H1 (cell line): ENCODE results near the gene SLC16A6. TPM values are rescaled to one million over a fixed set of nuclear protein-coding genes. Genes with fewer than 3 reads are reported as not detected.
"Not testable (repeated sequence)": the region's sequence is repeated elsewhere in the genome, so short reads cannot be mapped to it uniquely, and the experiment has no call there.

Experiments
- CTCF ChIA-PET: fragments of 300-600 bp; sonication (Branson Sonifier 250); formaldehyde crosslinking; loops from one replicate; lab custom pipeline; 2021; ENCODE audit not compliant: partially characterized antibody; lab: Charles Lee
- POLR2A ChIA-PET: fragments of 300-600 bp; sonication (Branson Sonifier 250); formaldehyde crosslinking; loops from one replicate; lab custom pipeline; 2021; ENCODE audit warnings: inconsistent platforms; ENCODE audit not compliant: partially characterized antibody; lab: Charles Lee
- DNase-seq, 2 experiments: peaks; one replicate each; pipeline versions ENCODE4 v3.0.0 to v3.0.0-alpha.2; 2010 to 2022; ENCODE audit warnings: low spot score in 2 of 2, low read depth in 1 of 2, mixed read lengths in 1 of 2
- FAIRE-seq: peaks from 2 replicates; lab custom pipeline; 2011; peaks lifted over from hg19 to GRCh38; lab: Jason Lieb, UNC
- H2AFZ ChIP-seq: 2 replicates; pipeline ENCODE4 v1.8.1; 2012; ENCODE audit warnings: low read length, inconsistent platforms
- H2AK5ac ChIP-seq: 2 replicates; pipeline ENCODE4 v1.6.1; 2013; ENCODE audit warnings: low read depth, low read length
- H2BK120ac ChIP-seq: replicated peaks from 2 replicates; pipeline ENCODE3; 2013; ENCODE audit warnings: low read depth, low read length, inconsistent platforms
- H2BK12ac ChIP-seq: 2 replicates; pipeline ENCODE4 v1.6.1; 2013; ENCODE audit warnings: low read depth, low read length
- H2BK15ac ChIP-seq: 2 replicates; pipeline ENCODE4 v1.6.1; 2013; ENCODE audit warnings: low read length
- H2BK20ac ChIP-seq: 2 replicates; pipeline ENCODE4 v1.6.1; 2013; ENCODE audit warnings: low read length
- H2BK5ac ChIP-seq: 2 replicates; pipeline ENCODE4 v1.6.1; 2013; ENCODE audit warnings: low read depth, low read length
- H3K14ac ChIP-seq: 2 replicates; pipeline ENCODE4 v1.6.1; 2013; ENCODE audit warnings: inconsistent platforms; ENCODE audit not compliant: insufficient read length
- H3K18ac ChIP-seq: 2 replicates; pipeline ENCODE4 v1.6.1; 2013; ENCODE audit warnings: low read length; ENCODE audit errors: extremely low read depth
- H3K23ac ChIP-seq: 2 replicates; pipeline ENCODE4 v1.6.1; 2013; ENCODE audit warnings: inconsistent platforms; ENCODE audit not compliant: insufficient read length
- H3K23me2 ChIP-seq: 2 replicates; pipeline ENCODE4 v1.6.1; 2013; ENCODE audit warnings: low read depth, low read length
- H3K27ac ChIP-seq: 2 replicates; pipeline ENCODE4 v1.6.1; 2011; ENCODE audit warnings: low read depth, low read length, inconsistent platforms
- H3K27me3 ChIP-seq, 4 experiments: replicated peaks in 1 of 4; 1 replicate in 1 of 4; 2 replicates in 3 of 4; pipeline versions ENCODE4 v1.6.1 to v1.8.1; 2011 to 2013; ENCODE audit warnings: low read length in 3 of 4, mild to moderate bottlenecking in 3 of 4, inconsistent platforms in 2 of 4, mixed read lengths in 2 of 4, moderate library complexity in 1 of 4; ENCODE audit not compliant: control insufficient read depth in 3 of 4, insufficient read depth in 3 of 4; ENCODE audit errors: extremely low read depth in 1 of 4
- H3K36me3 ChIP-seq, 4 experiments: 2 replicates each; pipeline versions ENCODE4 v1.6.1 to v1.8.1; 2011 to 2013; ENCODE audit warnings: mild to moderate bottlenecking in 4 of 4, low read length in 3 of 4, moderate library complexity in 2 of 4, control low read depth in 1 of 4, inconsistent platforms in 1 of 4; ENCODE audit not compliant: insufficient read depth in 4 of 4, control insufficient read depth in 2 of 4
- H3K4ac ChIP-seq: replicated peaks from 2 replicates; pipeline ENCODE3; 2013; ENCODE audit warnings: low read length, low read depth, mixed read lengths, inconsistent platforms; ENCODE audit not compliant: insufficient read length
- H3K4me1 ChIP-seq, 4 experiments: replicated peaks in 1 of 4; 1 replicate in 1 of 4; 2 replicates in 3 of 4; pipeline versions ENCODE4 v1.6.1 to v1.8.1; 2011 to 2013; ENCODE audit warnings: low read length in 3 of 4, inconsistent platforms in 2 of 4, mixed read lengths in 1 of 4; ENCODE audit not compliant: insufficient read depth in 4 of 4, control insufficient read depth in 3 of 4
- H3K4me2 ChIP-seq, 2 experiments: 2 replicates each; pipeline versions ENCODE4 v1.6.1 to v1.8.1; 2011 to 2013; ENCODE audit warnings: low read depth in 2 of 2, low read length in 2 of 2, control low read depth in 1 of 2, inconsistent platforms in 1 of 2, mild to moderate bottlenecking in 1 of 2; ENCODE audit not compliant: insufficient read depth in 1 of 2
- H3K4me3 ChIP-seq, 4 experiments: fragments of 200-600, 300-600 bp in 1 of 4; sonication (generic), shearing (Covaris generic), sonication (Bioruptor Twin) in 1 of 4; 2 replicates each; pipeline versions ENCODE4 v1.5.1 to v1.8.1; 2011 to 2016; ENCODE audit warnings: low read length in 4 of 4, low read depth in 3 of 4, control low read depth in 2 of 4, inconsistent platforms in 2 of 4, mild to moderate bottlenecking in 2 of 4, mixed read lengths in 1 of 4, moderate library complexity in 1 of 4; ENCODE audit not compliant: insufficient read depth in 2 of 4; ENCODE audit errors: extremely low read depth in 1 of 4
- H3K56ac ChIP-seq: replicated peaks from 2 replicates; pipeline ENCODE3; 2013; ENCODE audit warnings: low read depth, mild to moderate bottlenecking, mixed read lengths, low read length, inconsistent platforms; ENCODE audit not compliant: insufficient read length
- H3K79me1 ChIP-seq: 2 replicates; pipeline ENCODE4 v1.6.1; 2013; ENCODE audit warnings: low read depth, low read length, control low read depth
- H3K79me2 ChIP-seq, 2 experiments: 2 replicates each; pipeline versions ENCODE4 v1.6.1 to v1.8.1; 2012 to 2013; ENCODE audit warnings: low read length in 2 of 2, mild to moderate bottlenecking in 2 of 2, inconsistent platforms in 1 of 2; ENCODE audit not compliant: insufficient read depth in 2 of 2, control insufficient read depth in 1 of 2
- H3K9ac ChIP-seq, 4 experiments: replicated peaks in 1 of 4; 1 replicate in 1 of 4; 2 replicates in 3 of 4; pipeline versions ENCODE4 v1.6.1 to v1.8.1; 2011 to 2013; ENCODE audit warnings: low read depth in 3 of 4, low read length in 3 of 4, control low read depth in 2 of 4, mild to moderate bottlenecking in 2 of 4, moderate library complexity in 2 of 4, inconsistent platforms in 1 of 4; ENCODE audit errors: extremely low read depth in 1 of 4
- H3K9me3 ChIP-seq, 2 experiments: 2 replicates each; pipeline versions ENCODE4 v1.6.1 to v1.8.1; 2012 to 2013; ENCODE audit warnings: mild to moderate bottlenecking in 2 of 2, moderate library complexity in 2 of 2, control low read depth in 1 of 2, inconsistent platforms in 1 of 2, low read depth in 1 of 2, low read length in 1 of 2, mixed read lengths in 1 of 2; ENCODE audit not compliant: insufficient read depth in 2 of 2
- H4K20me1 ChIP-seq, 2 experiments: replicated peaks in 1 of 2; 2 replicates each; pipeline versions ENCODE3 to v1.8.1; 2011 to 2013; ENCODE audit warnings: inconsistent platforms in 2 of 2, low read length in 2 of 2, mild to moderate bottlenecking in 1 of 2; ENCODE audit not compliant: insufficient read depth in 2 of 2, control insufficient read depth in 1 of 2
- H4K5ac ChIP-seq: 2 replicates; pipeline ENCODE4 v1.6.1; 2013; ENCODE audit warnings: low read length, low read depth, mixed read lengths, inconsistent platforms; ENCODE audit not compliant: insufficient read length
- H4K8ac ChIP-seq: 2 replicates; pipeline ENCODE4 v1.8.0; 2013; ENCODE audit warnings: mild to moderate bottlenecking, moderate library complexity, low read length, inconsistent platforms; ENCODE audit not compliant: insufficient read depth; ENCODE audit errors: extremely low read depth
- H4K91ac ChIP-seq: replicated peaks from 2 replicates; pipeline ENCODE3; 2013; ENCODE audit warnings: low read length, mixed read lengths, inconsistent platforms; ENCODE audit not compliant: insufficient read length
- WGBS, 2 experiments: shearing (Covaris generic) in 1 of 2; methylation state at CpG; one replicate each; pipeline versions ENCODE4 v1.1.6 to v1.1.7; 2013 to 2015; ENCODE audit warnings: low lambda C conversion rate in 2 of 2, mixed read lengths in 2 of 2, inconsistent platforms in 1 of 2, low coverage in 1 of 2, missing lambda C conversion rate in 1 of 2; ENCODE audit not compliant: insufficient replicate concordance in 2 of 2, insufficient coverage in 1 of 2, insufficient read length in 1 of 2; ENCODE audit errors: extremely low coverage in 1 of 2, missing lambda C conversion rate in 1 of 2; 5-methylcytosine and 5-hydroxymethylcytosine counted together
- polyA plus RNA-seq, 7 experiments: library from polyadenylated mRNA; depleted of rRNA in 3 of 7; stranded (reverse) in 5 of 7; unstranded in 2 of 7; fragments of >200 nt in 5 of 7; fragments of 200-250 nt in 2 of 7; gene quantifications; 1 replicate in 5 of 7; 2 replicates in 1 of 7; 4 replicates in 1 of 7; pipeline versions ENCODE4 v1.2.1 to v1.2.3, GENCODE V29; 2011 to 2013; ENCODE audit warnings: missing spikeins in 2 of 7, mixed read lengths in 2 of 7
- total RNA-seq: library from RNA; stranded (reverse); fragmentation: NEBNext Ultra II Directional; extraction: Animal tissue kit (Norgen Biotek cat#: 25700); gene quantifications from 2 replicates; pipeline ENCODE4 v1.2.1, GENCODE V29; 2021

SLC16A6 gene
- total and polyA plus RNA-seq, 2 of the 8 experiments (the other 6 are each of a cell fraction or from before 2014, with no cell fraction given): 0.17 to 0.22 TPM

- not testable (repeated sequence) for H2BK20ac ChIP-seq, H3K23ac ChIP-seq, H2BK12ac ChIP-seq, H3K14ac ChIP-seq, H3K79me1 ChIP-seq, H3K27ac ChIP-seq, H3K4me2 ChIP-seq, H3K27me3 ChIP-seq, H3K4me1 ChIP-seq, H3K18ac ChIP-seq, FAIRE-seq, H3K9ac ChIP-seq, H3K4me3 ChIP-seq, H4K91ac ChIP-seq, H2BK15ac ChIP-seq, H3K9me3 ChIP-seq, H3K4ac ChIP-seq, H4K20me1 ChIP-seq, H3K56ac ChIP-seq, H3K79me2 ChIP-seq, H2AFZ ChIP-seq, H4K8ac ChIP-seq, H2AK5ac ChIP-seq, H2BK5ac ChIP-seq, H4K5ac ChIP-seq, H3K23me2 ChIP-seq, H2BK120ac ChIP-seq
- CTCF ChIA-PET: interaction anchor here (0.8 to 1.2 kb wide), 3 partner anchors 9 to 146 kb away, joined by 3 to 4 read pairs (median 3); no protein-coding TSS in a partner anchor
- POLR2A ChIA-PET: interaction anchor here (1.6 kb wide), 1 partner anchor 38 kb away, joined by 4 read pairs; the partner anchor contains the start of genes ARSG and SLC16A6
- DNase-seq: peak in 1 of 2 experiments; percentile 16
- WGBS, 2 experiments: 93% methylated on average over 7 of the region's 7 CpGs; no CpG with 5 or more reads in 1 of the 2 experiments
- peaks cover 0 to 28% (median 1%) of the 10 kb centered on the region in 4 experiments; a peak in 5 of 8 replicates for H3K36me3 ChIP-seq
These were observed 37.5 kb downstream of the SLC16A6 start for GRCh38 chr17:68253426-68253825.
